Stomach (tissue), 4 donors: ENCODE measurements around the gene C12orf43.

ENCODE experiments used
- CTCF ChIP-seq, 7 experiments: fragments of 450-650 bp in 4 of 7; fragments of 200-600 bp in 3 of 7; sonication (generic) in 3 of 7; IDR thresholded peaks; one replicate each; pipeline ENCODE4 v1.5.1; 2016 to 2019; ENCODE audit warnings: antibody characterized with exemption in 7 of 7, control low read depth in 2 of 7, mild to moderate bottlenecking in 1 of 7
- EP300 ChIP-seq: sonication (generic); formaldehyde crosslinking; IDR thresholded peaks from one replicate; pipeline ENCODE4 v1.6.1; 2017; ENCODE audit warnings: antibody characterized with exemption
- POLR2A ChIP-seq, 4 donors: fragments of 450-650 bp; IDR thresholded peaks; one replicate each; pipeline ENCODE4 v1.6.1; 2016; ENCODE audit warnings: antibody characterized with exemption in 4 of 4, control low read depth in 2 of 4, mild to moderate bottlenecking in 1 of 4, moderate library complexity in 1 of 4
- POLR2AphosphoS5 ChIP-seq, 3 donors: sonication (generic); formaldehyde crosslinking; IDR thresholded peaks; one replicate each; pipeline ENCODE4 v1.6.1; 2016; ENCODE audit warnings: antibody characterized with exemption in 3 of 3

DNA sequence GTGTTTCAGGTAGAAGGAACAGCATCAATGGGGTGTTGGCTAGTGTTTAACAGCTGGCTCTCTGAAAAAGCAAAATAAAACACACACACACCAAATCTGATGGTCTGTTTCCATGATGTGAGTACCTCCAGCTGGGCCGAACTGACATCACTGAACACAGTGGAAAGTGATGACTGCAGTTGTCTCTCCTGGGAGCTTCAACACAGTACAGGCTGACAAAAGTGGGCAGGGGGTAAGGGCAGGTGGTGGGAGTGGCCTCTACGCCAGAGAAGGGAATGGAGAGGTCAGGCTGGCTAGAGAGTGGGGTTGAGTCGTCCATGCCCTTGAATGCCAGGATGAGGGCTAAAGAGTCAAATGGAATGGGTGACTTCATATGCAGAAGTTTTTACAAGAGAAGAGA, 46.0 kb downstream of the C12orf43 start:
- no peak for TF ChIP-seq CTCF (IDR thresholded peaks at IDR 0.05)
- TF ChIP-seq POLR2AphosphoS5 (IDR thresholded peaks at IDR 0.05) = no peak
- TF ChIP-seq POLR2A (IDR thresholded peaks at IDR 0.05) = no peak
- TF ChIP-seq EP300 = no peak
